Measurements from ENCODE around the gene CCDC78. TPM values are rescaled to one million over a fixed set of nuclear protein-coding genes. Genes with fewer than 3 reads are reported as not detected.

Gene CCDC78
- total RNA-seq = 1.7 and 2.4 TPM in 2 replicates

DNA sequence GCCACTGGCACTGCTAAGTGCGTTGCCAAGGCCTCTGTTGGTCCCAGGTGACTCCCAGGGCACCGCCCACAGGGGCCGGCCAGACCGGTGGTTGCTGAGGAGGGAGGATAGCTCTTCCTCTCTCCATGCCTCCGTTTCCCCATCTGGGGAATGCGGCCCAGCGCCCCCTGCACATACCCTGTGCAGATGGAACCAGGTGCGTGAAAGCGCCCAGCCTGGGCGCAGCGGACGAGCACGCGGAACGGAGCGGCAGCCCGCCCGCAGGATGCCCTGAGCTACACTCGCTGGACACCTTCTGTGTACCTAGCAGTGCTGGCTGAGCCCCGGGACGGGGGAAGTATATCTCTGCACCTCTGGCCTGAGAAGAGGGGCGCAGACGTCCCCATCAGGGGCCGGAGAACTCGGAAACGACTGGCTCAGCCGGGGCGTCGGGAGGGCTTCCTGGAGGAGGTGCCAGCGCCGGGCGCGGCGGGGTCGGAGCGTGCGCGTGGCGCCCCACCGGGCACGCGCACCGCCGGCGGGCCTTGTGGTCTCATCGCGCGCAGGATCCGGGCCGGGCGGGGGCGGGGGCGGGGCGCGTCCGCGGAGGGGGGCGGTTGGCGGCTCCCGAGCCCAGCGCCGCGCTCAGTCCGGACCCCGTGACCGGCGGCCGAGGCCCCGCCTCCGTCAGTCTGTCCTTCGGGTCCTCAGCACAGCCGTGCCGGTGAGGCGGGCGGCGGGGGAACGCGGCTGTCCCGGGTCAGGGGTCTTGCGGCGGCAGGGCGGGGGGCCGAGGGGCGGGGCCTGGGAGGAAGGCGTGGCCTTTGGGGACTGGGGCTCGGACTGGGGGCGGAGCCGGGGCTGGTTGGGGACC, at the start of gene CCDC78, which contains the start of gene HAGHL:
TSS of gene CCDC78 (minus strand) at position 6 of the 853 bp plus-strand sequence. CDS start 76 bp downstream, outside the sequence.
TSS of gene HAGHL (plus strand) at position 669 of the 853 bp plus-strand sequence. CDS start 404 bp downstream, outside the sequence.
- intact Hi-C loops (cut with micrococcal nuclease) = loop anchor here (5.0 kb wide), 1 partner anchor 44 kb away; the partner anchor contains the start of genes JMJD8 and STUB1

DNA sequence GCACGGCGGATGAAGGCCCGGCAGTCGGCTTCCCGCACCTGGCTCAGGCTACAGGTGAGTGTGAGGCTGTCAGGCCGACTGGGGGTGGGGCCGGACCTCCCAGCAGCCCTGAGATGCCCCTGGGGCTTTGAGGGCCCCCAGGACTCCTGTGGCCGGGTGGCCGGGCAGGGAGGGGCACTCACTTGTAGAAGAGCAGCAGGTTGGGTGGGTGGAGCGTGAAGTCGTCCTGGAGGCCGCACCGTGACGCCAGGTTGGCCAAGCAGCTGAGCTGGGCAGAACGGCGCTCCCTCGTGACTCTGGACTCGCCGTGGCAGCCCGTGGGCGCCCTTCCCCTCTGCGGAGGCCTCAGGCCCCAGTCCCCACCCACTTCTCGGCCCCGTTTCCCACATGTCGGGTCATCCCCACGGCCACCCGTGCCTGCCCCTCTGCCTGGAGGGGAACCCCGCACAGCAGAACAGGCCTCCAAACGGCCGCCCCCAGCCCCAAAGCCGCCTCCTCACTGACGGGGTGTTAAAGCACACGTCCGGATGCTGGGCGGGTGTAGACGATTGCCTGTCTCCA, 49.1 kb upstream of the CCDC78 start:
- intact Hi-C loops (cut with micrococcal nuclease) = no loop called here

DNA sequence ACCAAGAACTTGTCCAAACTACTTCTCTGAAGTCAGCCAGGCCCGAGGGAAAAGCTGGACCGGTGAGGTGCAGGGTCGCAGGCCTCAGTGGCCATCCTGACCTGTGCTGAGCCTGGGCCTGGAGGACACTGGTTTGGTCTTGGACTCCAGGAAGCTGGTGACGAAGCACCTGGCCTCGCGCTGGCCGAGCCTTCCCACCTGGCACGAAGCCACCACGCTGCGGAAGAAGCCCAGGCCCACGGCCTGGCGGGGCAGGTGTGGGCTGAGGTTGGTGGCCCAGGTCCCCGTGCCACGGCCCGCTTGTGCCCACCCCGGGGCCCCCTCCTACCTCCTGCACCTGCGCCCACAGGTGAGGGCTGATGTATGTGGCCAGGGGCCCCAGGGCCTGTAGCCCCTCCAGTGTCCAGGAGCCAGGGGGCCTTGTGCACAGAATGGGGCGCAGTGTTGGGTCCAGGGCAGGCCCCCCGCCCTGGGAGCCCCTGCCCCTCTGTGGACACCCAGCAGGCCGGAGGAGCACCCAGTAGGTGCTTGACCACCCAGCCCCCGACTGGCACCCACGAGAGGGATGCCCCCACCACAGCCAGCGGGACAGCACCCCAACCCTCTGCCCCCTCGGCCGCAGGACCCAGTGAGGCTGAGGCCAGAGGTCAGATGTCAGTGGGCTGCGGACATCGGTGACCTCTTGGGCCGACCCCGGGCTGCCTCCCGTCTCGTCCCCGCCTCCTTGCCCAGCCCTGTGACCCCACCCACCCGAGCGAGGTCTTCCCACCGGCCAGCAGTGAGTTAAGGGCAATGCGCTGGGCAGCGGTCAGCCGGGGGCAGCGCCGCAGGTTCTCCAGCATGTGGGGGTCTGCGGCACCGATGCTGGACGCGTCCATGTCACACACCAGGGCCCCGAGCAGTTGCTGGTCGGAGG, 48.1 kb upstream of the CCDC78 start:
- intact Hi-C loops (cut with micrococcal nuclease) = no loop called here

DNA sequence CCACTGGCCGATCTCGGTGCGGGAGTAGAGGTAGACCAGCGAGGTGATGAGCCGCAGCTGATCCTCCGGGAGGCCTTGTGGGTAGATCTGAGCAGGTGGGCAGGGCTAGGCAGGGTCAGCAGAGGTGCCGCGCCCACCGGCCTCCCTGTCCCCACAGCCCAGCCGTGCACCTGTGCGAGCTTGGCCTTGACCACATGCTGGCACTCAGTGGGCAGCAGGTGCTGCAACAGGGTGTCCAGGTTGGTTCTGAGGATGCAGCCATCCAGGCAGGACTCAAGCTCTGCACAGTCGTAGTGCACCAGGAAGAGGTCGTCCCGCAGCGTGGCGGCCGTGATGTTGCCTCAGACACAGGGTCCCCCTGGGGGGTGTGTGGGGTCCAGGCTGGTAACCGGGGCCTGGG, 46.7 kb upstream of the CCDC78 start:
- intact Hi-C loops (cut with micrococcal nuclease) = no loop called here

DNA sequence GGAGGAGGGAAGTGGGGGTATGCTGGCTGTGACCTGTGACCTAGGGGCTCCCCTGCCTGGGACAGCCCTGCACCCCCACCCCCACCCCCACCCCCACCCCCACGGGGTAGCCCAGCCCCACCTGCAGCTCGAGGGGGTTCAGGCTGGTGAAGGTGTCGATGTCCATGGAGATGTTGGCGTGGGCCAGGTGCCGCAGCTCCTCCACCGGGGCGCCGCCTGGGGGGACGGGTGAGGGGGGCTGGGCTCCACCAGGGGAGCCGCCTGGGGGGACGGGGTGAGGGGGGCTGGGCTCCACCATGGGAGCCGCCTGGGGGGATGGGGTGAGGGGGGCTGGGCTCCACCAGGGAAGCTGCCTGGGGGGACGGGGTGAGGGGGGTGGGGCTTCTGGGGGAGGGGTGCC, 44.2 kb upstream of the CCDC78 start:
- intact Hi-C loops (cut with micrococcal nuclease) = no loop called here

DNA sequence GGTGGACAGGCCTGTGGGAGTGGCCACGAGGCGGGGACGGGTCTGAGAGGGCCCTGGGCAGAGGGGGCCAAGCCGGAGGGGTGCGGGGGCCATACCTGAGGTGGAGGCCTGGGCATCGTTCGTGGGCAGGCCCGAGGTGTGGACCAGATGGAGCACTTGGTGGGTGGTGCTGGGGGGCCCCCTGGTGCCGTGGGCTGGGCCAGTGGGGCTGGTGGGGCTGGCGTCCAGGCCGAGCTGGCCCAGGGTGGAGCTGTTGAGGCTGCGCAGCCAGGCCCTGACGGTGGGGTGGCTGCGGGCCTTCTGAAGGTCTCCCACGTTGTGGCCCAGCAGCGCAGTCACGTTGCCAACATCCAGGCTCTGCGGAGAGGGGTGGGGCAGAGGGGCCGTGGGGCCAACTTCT, 43.7 kb upstream of the CCDC78 start:
- intact Hi-C loops (cut with micrococcal nuclease) = no loop called here

DNA sequence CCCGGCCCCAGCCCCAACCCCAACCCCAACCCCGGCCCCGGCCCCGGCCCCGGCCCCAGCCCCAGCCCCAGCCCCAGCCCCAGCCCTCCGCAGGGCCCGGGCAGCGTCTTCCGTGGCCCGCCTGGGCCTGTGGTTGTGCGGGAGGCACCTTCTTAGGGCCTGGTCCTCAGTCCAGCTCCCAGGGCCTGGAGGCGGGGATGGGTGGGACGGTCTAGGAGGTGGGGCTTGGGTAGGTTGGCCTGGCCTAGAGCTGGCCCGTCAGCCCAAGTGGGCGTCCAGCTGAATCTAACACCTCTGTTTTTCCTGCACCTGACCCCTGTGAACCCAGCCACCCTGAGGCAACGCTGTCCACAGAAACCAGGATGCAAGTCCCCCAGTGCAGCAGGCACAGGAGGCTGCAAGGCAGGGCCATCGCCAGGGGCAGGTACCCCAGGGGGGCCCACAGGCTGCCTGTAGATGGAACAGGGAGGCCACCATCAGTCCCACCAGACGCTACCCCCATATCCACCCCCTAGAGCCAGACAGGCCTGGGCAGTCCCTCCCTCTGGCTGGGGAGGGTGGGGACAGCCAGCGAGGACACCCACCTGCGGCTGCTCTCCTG, 43.0 kb upstream of the CCDC78 start:
- intact Hi-C loops (cut with micrococcal nuclease) = no loop called here

DNA sequence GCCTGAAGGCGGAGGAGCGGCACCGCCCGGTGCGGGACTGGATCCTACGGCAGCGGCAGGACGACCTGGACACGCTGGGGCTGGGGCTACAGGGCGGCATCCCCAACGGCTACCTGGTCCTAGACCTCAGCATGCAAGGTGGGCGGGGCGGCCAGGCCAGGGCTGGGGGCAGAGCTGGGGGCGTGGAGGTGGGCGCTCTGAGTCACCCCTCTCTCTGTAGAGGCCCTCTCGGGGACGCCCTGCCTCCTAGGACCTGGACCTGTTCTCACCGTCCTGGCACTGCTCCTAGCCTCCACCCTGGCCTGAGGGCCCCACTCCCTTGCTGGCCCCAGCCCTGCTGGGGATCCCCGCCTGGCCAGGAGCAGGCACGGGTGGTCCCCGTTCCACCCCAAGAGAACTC, 42.2 kb upstream of the CCDC78 start:
- intact Hi-C loops (cut with micrococcal nuclease) = no loop called here

DNA sequence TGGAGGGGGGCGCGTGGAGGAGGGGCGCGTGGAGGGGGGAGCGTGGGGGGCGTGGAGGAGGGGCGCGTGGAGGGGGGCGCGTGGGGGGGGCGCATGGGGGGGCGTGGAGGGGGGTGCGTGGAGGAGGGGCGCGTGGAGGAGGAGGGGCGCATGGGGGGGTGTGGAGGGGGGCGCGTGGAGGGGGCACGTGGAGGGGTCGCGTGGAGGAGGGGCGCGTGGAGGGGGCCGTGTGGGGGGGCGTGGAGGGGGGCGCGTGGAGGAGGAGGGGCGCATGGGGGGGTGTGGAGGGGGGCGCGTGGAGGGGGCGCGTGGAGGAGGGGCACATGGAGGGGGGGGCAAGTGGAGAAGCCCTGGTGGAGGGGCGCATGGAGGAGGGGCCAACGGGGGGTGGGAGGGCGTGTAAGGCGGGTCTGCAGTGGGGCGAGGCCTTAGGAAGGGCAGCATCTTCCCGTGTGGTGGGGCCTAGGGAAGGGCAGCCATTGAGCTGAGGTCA, 41.5 kb upstream of the CCDC78 start:
- intact Hi-C loops (cut with micrococcal nuclease) = no loop called here

DNA sequence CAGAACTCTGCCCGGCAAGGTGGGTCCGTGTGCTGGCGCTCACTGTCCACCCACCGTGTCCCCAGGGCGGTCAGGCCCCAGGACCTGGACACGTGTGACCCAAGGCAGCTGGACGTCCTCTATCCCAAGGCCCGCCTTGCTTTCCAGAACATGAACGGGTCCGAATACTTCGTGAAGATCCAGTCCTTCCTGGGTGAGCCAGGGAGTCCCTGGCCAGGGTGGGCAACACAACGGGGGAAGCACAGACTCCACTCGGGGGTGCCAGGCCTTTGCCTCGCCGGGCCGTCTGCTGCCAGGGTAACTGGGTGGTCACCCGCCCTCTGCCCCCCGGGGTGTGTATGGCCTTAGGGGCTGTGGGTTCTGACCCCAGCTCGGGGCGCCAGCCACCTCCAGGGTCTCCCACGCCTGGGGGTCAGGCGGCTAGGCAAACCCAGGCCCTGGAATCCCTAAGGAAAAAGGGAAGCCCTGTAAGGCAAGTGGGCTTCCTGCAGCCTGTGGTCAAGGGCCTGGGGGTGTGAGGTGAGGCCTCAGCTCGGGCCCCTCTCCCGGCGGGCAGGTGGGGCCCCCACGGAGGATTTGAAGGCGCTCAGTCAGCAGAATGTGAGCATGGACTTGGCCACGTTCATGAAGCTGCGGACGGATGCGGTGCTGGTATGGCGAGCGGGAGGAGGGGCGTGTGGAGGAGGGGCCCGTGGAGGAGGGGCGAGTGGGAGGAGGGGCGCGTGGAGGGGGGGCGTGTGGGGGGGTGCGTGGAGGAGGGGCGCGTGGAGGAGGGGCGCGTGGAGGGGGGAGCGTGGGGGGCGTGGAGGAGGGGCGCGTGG, 40.8 kb upstream of the CCDC78 start:
- intact Hi-C loops (cut with micrococcal nuclease) = no loop called here

DNA sequence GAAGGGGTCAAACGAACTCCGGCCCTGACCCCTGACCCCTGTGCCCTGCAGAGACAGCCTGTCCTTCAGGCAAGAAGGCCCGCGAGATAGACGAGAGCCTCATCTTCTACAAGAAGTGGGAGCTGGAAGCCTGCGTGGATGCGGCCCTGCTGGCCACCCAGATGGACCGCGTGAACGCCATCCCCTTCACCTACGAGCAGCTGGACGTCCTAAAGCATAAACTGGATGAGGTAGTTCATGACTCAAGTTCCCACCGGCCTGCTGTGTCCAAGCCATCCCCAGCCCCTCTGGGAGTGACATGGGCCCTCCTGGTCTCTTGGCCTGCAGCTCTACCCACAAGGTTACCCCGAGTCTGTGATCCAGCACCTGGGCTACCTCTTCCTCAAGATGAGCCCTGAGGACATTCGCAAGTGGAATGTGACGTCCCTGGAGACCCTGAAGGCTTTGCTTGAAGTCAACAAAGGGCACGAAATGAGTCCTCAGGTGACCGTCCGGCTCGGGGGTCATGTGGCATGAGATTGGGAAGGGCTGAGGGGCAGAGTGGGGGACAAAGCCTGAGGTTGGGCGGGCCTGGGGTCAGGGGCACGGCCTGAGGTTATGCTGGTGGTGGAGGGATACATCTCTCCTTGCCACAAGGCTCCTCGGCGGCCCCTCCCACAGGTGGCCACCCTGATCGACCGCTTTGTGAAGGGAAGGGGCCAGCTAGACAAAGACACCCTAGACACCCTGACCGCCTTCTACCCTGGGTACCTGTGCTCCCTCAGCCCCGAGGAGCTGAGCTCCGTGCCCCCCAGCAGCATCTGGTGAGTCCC, 40.0 kb upstream of the CCDC78 start:
- intact Hi-C loops (cut with micrococcal nuclease) = no loop called here

DNA sequence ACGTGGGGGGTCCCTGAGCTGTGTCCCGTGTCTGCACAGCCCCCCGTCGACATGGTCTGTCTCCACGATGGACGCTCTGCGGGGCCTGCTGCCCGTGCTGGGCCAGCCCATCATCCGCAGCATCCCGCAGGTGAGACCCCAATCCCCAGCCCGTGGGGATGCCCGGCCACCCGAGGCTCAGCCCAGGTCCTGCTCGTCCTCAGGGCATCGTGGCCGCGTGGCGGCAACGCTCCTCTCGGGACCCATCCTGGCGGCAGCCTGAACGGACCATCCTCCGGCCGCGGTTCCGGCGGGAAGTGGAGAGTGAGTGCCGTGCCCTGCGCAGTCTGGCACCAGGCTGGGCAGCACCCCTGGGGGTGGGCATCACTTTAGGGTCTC, 39.2 kb upstream of the CCDC78 start:
- intact Hi-C loops (cut with micrococcal nuclease) = no loop called here

DNA sequence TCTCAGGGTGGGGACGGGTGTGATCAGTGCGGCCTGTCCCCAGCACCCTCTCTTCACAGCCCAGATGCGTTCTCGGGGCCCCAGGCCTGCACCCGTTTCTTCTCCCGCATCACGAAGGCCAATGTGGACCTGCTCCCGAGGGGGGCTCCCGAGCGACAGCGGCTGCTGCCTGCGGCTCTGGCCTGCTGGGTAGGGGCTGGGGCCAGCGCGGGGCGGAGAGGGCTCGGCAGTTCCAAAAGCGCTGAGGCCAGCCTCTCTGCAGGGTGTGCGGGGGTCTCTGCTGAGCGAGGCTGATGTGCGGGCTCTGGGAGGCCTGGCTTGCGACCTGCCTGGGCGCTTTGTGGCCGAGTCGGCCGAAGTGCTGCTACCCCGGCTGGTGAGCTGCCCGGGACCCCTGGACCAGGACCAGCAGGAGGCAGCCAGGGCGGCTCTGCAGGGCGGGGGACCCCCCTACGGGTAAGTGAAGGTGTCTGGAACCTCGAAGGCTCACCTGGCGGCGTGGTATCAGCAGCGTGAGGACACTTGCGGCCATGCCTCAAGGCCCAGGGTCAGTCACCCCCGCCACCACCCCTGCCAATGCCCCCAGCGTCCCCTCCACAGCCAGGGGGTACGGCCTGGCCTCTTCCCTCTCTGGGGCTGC, 38.7 kb upstream of the CCDC78 start:
- intact Hi-C loops (cut with micrococcal nuclease) = no loop called here

DNA sequence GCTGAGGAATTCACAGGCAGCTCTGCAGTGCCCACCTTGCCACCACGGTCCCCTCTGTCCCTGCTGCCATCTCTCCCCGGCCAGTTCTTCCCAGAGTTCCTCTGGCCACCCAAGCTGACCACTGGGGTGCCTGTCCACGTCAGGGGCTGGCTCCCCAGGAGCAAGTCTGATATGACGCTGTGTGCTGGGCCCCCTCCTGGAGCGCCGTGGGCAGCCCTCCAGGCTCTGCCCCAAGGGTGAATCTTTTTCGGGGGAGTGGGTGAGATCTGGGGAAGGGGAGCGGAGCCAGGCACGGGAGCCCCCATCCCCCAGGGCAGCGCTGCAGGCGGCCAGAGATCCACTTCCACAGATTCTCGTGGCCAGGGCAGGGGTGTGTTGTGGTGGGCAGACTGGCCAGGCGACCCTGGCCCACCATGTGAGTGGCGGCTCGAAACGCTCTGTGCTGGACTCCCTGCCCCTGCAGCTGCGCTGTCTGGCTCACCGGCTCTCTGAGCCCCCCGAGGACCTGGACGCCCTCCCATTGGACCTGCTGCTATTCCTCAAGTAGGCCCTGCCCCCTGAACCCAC, 38.0 kb upstream of the CCDC78 start:
- intact Hi-C loops (cut with micrococcal nuclease) = no loop called here

DNA sequence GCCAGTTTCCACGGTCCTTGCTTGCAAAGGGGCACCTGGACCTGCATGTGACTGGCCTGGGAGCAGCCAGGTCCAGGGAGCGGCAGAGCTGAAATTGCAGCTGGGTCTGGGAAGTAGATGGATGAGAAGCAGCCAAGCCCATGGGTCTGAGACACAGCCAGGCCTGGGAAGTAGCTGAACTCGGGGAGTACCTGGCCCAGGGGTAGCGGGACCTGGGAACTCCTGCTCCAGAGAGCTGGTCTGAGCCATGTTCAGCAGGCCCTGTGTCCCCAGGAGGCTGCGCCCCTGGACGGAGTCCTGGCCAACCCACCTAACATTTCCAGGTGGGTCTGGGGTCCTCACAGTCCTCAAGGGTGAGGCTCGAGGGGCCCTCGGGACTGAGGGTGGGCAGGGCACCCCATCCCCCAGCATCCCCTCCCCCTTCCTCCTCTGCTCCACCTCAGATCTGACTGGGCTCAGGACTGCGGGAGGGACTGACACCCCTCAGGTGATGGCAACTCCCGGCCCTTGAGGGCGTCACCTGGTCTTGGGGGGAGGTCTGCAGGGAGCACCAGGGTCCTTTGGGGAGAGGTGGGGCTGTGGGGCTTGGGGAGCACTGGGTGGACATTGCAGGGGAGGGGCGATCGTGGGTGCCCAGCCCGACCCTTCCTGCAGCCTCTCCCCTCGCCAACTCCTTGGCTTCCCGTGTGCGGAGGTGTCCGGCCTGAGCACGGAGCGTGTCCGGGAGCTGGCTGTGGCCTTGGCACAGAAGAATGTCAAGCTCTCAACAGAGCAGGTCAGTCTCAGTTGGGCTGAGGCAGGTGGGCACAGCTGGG, 37.3 kb upstream of the CCDC78 start:
- intact Hi-C loops (cut with micrococcal nuclease) = no loop called here

DNA sequence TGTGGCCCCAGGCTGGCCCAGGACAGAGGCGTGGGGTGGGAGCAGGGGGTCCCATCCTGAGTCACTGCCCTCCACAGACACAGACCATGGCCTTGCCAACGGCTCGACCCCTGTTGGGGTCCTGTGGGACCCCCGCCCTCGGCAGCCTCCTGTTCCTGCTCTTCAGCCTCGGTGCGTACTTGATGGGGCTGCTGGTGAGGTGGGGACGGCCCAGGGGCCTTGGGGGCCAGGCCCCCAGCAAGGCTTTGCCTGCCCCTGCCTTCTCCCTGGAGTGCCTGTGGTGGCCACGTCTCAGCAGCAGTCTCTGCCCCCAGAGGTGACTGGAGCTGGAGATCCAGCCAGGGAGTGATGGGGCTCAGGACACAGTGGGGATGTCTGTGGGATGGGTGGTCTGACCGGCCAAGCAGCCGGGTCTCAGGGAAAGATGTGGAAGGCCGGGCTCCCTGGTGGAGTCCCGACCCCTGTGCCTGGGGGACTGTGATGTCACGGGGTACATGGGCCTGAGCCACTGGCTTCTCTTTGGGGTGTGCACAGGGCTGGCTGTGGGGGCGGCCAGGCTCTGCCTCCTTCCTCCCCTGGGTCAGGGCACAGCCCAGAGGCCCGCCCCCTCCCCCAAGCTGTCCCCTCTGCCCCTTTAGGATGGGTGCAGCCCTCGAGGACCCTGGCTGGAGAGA, 36.5 kb upstream of the CCDC78 start:
- intact Hi-C loops (cut with micrococcal nuclease) = no loop called here
